ENCODE data around the gene CEP72. TPM values are rescaled to one million over a fixed set of nuclear protein-coding genes. Genes with fewer than 3 reads are reported as not detected.

The CEP72 gene
- total and polyA plus RNA-seq, 11 donors: 0.58 to 4.1 (median 1.6) TPM

- DNase-seq (peak in 1 of 5 donors; percentile 16), ATAC-seq (peak in 1 of 4 donors; percentile 2)
- no peaks in the 10 kb centered on the region for H3K36me3 ChIP-seq
- H3K4me1 ChIP-seq: peaks cover 0 to 16% (median 5%) of the 10 kb centered on the region in 12 donors
- peaks cover 0 to 19% (median 0%) of the 10 kb centered on the region in 9 donors for H3K27me3 ChIP-seq
- H3K27ac ChIP-seq: peak overlapping the region in 1 of 12 donors; percentile 46
- WGBS, 4 donors: 47 to 57% (median 52%) methylated on average over 11 of the region's 11 CpGs
- H3K9me3 ChIP-seq: peaks cover 0 to 5% (median 0%) of the 10 kb centered on the region in 12 donors
- TF ChIP-seq POLR2A (IDR thresholded peaks at IDR 0.05) (no peak), CTCF (IDR thresholded peaks at IDR 0.05) (no peak)
- intact Hi-C loops (cut with DNase I): loop anchor here in 1 of 10 donors (10.0 kb wide), 1 partner anchor 136 kb away; no protein-coding TSS in a partner anchor
- H3K4me3 ChIP-seq: peak overlapping the region; percentile 57 to 92 (median 82)
These were observed 1.1 kb upstream of the CEP72 start for GRCh38 chr5:610744-611730.

- DNase-seq (peak in 1 of 5 donors; percentile 11), ATAC-seq (peak in 1 of 4 donors; percentile 28)
- WGBS, 4 donors: 12 to 25% (median 15%) methylated on average over 22 to 49 of the region's 49 CpGs
- Histone ChIP-seq H3K36me3 (no peaks in the 10 kb centered on the region), H3K9me3 (peaks cover 0 to 5% (median 0%) of the 10 kb centered on the region in 12 donors), H3K27ac (peak overlapping the region in 3 of 12 donors; percentile 29 to 57 (median 38)), H3K27me3 (peaks cover 0 to 7% (median 0%) of the 10 kb centered on the region in 9 donors), H3K4me3 (peak overlapping the region; percentile 57 to 92 (median 82)), H3K4me1 (peaks cover 0 to 16% (median 5%) of the 10 kb centered on the region in 12 donors)
- no peak for TF ChIP-seq CTCF (IDR thresholded peaks at IDR 0.05)
- no peak for TF ChIP-seq POLR2A (IDR thresholded peaks at IDR 0.05)
- intact Hi-C loops (cut with DNase I): loop anchor here in 1 of 10 donors (10.0 kb wide), 1 partner anchor 138 kb away; no protein-coding TSS in a partner anchor
These were observed 621 bp downstream of the CEP72 start for GRCh38 chr5:612498-613424.

GRCh38 chr5:616484-617039 is 4.4 kb downstream of the CEP72 start:
- Histone ChIP-seq H3K27ac (no peak overlapping the region), H3K27me3 (no peaks in the 10 kb centered on the region), H3K36me3 (peaks cover 0 to 27% (median 17%) of the 10 kb centered on the region in 9 donors), H3K4me1 (peaks cover 0 to 11% (median 3%) of the 10 kb centered on the region in 12 donors), H3K9me3 (peaks cover 0 to 5% (median 0%) of the 10 kb centered on the region in 12 donors), H3K4me3 (no peak overlapping the region)
- ATAC-seq (no peak), DNase-seq (peak in 2 of 5 donors; percentile 8 to 13)
- intact Hi-C loops (cut with DNase I): loop anchor here in 1 of 10 donors (10.0 kb wide), 1 partner anchor 142 kb away; no protein-coding TSS in a partner anchor
- WGBS, 4 donors: 65 to 83% (median 79%) methylated on average over 13 of the region's 13 CpGs
- TF ChIP-seq POLR2A (IDR thresholded peaks at IDR 0.05): no peak
- no peak for TF ChIP-seq CTCF (IDR thresholded peaks at IDR 0.05)

Data from heart left ventricle (tissue), 16 donors.